Astrocyte (in vitro differentiated cells and primary cell): ENCODE results near the gene SOCS6.

Source experiments
- CTCF ChIP-seq: IDR thresholded peaks from 2 replicates; pipeline ENCODE4 v1.5.1; 2011; ENCODE audit warnings: low read depth, mild to moderate bottlenecking, inconsistent platforms, low read length, moderate library complexity; ENCODE audit not compliant: insufficient read depth
- EZH2 ChIP-seq: IDR thresholded peaks from 2 replicates; pipeline ENCODE4 v1.6.1; 2012; ENCODE audit warnings: mild to moderate bottlenecking, low read length, inconsistent platforms; ENCODE audit not compliant: insufficient read depth

GRCh38 chr18:70354771-70355170 lies 65.9 kb downstream of the SOCS6 start:
- no peak for TF ChIP-seq CTCF
- TF ChIP-seq EZH2: no peak
